Calu3 (cell line): ENCODE results near the gene ADGRA1. TPM values are rescaled to one million over a fixed set of nuclear protein-coding genes. Genes with fewer than 3 reads are reported as not detected.

Experiments used
- BruUV-seq: library from RNA; stranded (reverse); fragments of 400-500 nt; replicated peaks from 2 replicates; lab custom pipeline; 2021; lab: Mats Ljungman, UMichigan
- CTCF ChIA-PET: fragments of 300-600 bp; sonication (Branson Sonifier 250); formaldehyde crosslinking; loops from one replicate; lab custom pipeline; 2022; ENCODE audit warnings: antibody characterized with exemption; lab: Charles Lee
- DNase-seq: peaks from one replicate; pipeline ENCODE4 v3.0.0; 2022
- H3K27ac Mint-ChIP-seq: one replicate; pipeline ENCODE4 v1.8.0; 2022; ENCODE audit warnings: mixed read lengths; ENCODE audit not compliant: unreplicated experiment
- H3K27me3 Mint-ChIP-seq: one replicate; pipeline ENCODE4 v1.8.0; 2022; ENCODE audit warnings: mixed read lengths; ENCODE audit not compliant: unreplicated experiment
- H3K36me3 Mint-ChIP-seq: one replicate; pipeline ENCODE4 v1.8.0; 2022; ENCODE audit warnings: mild to moderate bottlenecking, moderate library complexity, mixed read lengths; ENCODE audit not compliant: insufficient read depth, unreplicated experiment
- H3K4me1 Mint-ChIP-seq: one replicate; pipeline ENCODE4 v1.8.0; 2022; ENCODE audit warnings: mild to moderate bottlenecking, low read depth, mixed read lengths; ENCODE audit not compliant: unreplicated experiment
- H3K4me3 Mint-ChIP-seq: one replicate; pipeline ENCODE4 v1.8.0; 2022; ENCODE audit warnings: mild to moderate bottlenecking, low read depth, moderate library complexity, mixed read lengths; ENCODE audit not compliant: unreplicated experiment
- H3K9me3 Mint-ChIP-seq: one replicate; pipeline ENCODE4 v1.8.0; 2022; ENCODE audit warnings: low read depth, mixed read lengths; ENCODE audit not compliant: unreplicated experiment
- intact Hi-C: fragments of 100-400 bp; cut with micrococcal nuclease; formaldehyde crosslinking; loops from one replicate; pipeline ENCODE4 v1.10.0; 2022; ENCODE audit not compliant: unreplicated experiment
- total RNA-seq: library from RNA; stranded (reverse); gene quantifications from 2 replicates; pipeline ENCODE4 v1.2.3, GENCODE V29; 2022
- TF ChIP-seq, protein P1 (sequence below): fragments of 200-600 bp; IDR thresholded peaks from one replicate; pipeline ENCODE4 v1.8.0; 2022; ENCODE audit warnings: antibody characterized with exemption; ENCODE audit not compliant: unreplicated experiment

ADGRA1 gene
- total RNA-seq, 1 experiment from 2014 or later: not detected

DNA sequence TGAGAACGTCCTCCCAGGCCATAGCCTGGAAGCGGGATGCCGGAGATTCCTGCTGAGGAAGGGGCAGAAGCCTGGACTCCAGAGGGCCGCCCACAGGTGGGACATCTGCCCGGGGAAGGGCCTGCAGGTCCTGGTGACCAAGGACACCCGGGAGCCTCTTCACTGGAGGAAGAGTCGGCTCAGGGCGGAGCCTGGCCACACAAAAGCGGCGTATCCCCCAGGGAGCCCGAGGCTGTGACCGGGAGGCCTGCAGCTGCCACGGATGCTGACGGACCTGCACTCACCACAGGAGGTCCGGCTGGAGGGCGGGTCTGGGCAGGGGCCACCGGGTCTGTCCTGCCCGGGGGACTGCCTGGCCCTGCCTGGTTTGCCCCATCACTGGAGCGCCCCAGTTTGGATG lies 15.5 kb upstream of the ADGRA1 start:
- Mint-ChIP-seq H3K4me1 (no peaks in the 10 kb centered on the region), H3K36me3 (no peaks in the 10 kb centered on the region), H3K27me3 (peaks cover 14% of the 10 kb centered on the region), H3K27ac (no peak overlapping the region), H3K9me3 (peaks cover 2% of the 10 kb centered on the region), H3K4me3 (no peak overlapping the region)
- CTCF ChIA-PET: no interaction called here
- no peak for DNase-seq
- TF ChIP-seq, protein P1, sequence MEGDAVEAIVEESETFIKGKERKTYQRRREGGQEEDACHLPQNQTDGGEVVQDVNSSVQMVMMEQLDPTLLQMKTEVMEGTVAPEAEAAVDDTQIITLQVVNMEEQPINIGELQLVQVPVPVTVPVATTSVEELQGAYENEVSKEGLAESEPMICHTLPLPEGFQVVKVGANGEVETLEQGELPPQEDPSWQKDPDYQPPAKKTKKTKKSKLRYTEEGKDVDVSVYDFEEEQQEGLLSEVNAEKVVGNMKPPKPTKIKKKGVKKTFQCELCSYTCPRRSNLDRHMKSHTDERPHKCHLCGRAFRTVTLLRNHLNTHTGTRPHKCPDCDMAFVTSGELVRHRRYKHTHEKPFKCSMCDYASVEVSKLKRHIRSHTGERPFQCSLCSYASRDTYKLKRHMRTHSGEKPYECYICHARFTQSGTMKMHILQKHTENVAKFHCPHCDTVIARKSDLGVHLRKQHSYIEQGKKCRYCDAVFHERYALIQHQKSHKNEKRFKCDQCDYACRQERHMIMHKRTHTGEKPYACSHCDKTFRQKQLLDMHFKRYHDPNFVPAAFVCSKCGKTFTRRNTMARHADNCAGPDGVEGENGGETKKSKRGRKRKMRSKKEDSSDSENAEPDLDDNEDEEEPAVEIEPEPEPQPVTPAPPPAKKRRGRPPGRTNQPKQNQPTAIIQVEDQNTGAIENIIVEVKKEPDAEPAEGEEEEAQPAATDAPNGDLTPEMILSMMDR: no peak
- no TSS peak for BruUV-seq
- intact Hi-C loops: no loop called here

DNA sequence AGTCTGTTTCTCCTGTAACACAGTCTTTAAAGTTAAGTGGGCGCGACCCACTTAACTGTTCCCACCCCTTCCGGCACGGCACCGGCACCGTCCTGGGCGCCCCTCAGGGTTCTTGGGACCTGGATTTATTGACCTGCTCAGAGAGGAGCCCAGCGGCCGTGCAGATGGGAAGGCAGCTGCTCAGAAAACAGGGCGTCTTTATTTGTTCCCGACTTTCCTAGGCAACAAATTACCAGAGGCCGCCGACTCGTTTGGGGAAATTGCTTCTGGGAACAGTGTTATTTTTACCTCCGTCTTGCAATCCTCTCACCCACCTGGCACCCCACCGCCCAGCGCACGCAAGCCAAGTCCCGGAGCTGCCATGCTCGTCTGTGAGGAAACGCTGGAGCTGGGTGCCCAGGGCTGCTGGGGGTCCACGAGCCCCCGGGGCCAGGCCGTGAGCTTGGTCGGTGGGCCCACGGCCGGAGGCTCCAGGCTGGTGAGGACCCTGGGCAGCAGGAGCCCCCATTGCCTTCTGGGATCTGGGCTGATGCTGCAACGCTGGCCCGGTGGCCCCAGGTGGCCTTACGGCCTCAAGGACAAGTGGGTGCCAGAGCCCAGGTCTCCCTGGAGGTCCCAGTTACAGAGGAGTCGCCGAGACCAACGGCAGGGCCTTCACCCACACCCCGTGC lies 14.9 kb upstream of the ADGRA1 start:
- Mint-ChIP-seq H3K4me1 (no peaks in the 10 kb centered on the region), H3K27ac (no peak overlapping the region), H3K27me3 (peaks cover 14% of the 10 kb centered on the region), H3K4me3 (no peak overlapping the region), H3K9me3 (peaks cover 2% of the 10 kb centered on the region), H3K36me3 (no peaks in the 10 kb centered on the region)
- no TSS peak for BruUV-seq
- TF ChIP-seq, protein P1: no peak
- DNase-seq: no peak
- CTCF ChIA-PET: no interaction called here
- intact Hi-C loops: no loop called here

DNA sequence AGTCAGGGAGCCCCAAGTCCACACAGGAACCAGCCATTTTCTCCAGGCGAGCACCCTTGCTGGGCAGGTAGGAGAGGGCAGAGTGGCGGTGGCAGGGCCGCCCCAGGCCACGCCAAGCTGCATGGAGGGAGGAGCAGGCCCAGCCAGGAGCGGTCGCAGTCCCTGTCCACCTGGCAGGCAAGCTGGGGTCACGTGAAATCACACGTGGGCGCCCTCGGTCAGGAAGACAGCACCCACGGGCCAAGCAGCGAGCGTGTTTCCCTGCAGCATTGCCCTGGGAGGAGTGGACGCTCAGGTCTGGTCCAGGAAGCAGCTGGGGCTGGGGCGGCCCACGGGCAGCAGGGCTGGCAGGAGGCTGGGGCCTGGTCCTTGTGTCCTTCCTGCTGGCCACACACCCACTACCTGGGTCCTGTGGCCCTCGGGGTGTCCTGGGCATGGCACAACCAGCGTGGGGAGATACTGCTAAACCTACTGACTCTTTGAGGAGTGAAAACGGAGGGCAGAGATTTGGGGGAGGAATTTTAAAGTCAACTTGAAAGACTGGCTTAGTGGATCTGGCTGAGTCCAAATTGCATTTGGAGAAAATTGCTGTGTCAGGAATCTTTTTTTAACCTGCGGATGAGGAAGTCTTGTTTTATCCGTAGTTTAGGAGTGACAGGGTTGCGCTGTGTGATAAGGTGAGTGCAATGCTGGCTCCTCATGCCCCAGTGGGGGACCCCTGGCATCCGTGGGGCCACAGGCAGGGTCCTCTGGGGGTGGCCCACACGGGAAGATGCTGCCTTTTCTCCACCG lies 12.2 kb upstream of the ADGRA1 start:
- Mint-ChIP-seq H3K36me3 (no peaks in the 10 kb centered on the region), H3K27ac (no peak overlapping the region), H3K4me3 (no peak overlapping the region), H3K4me1 (no peaks in the 10 kb centered on the region), H3K9me3 (peaks cover 2% of the 10 kb centered on the region), H3K27me3 (peaks cover 6% of the 10 kb centered on the region)
- no TSS peak for BruUV-seq
- TF ChIP-seq, protein P1: no peak
- intact Hi-C loops: no loop called here
- DNase-seq: no peak
- CTCF ChIA-PET: no interaction called here

DNA sequence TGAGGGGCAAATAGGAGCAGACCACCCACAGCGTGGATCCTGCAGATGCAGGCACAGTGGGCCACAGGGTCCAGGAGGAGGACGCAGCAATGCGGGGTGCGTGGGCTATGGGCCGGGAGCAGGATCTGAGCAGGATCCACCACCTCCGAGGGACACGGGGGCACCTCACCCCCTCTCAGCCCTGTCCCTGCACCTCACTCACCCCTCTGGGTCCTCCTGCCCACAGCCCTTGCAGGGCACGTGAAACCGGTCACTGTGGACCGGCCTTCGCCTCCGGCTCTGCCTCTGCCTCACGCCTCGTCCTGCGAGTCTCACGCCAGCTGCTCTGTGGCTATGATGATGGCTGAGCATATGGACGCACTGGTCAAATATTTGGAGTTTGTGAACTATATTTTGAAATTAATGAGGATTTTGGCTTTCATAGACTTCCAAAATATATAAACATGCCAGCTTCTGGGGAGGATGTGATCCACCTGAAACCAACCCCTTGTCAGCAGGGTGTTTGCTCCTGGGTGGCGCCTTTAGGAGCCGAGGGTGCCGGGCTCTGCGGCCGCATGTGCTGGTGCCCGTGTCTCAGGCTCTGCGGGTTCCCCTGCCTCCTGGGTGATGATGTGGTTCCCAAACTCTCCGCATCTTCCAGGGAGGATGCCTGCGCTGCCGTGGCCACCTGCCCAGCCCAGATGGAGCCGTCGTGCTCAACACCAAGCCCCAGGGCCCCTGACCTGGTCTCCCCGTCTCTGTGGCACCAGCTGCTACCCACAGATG lies 11.3 kb upstream of the ADGRA1 start:
- CTCF ChIA-PET: no interaction called here
- H3K4me1 Mint-ChIP-seq: no peaks in the 10 kb centered on the region
- H3K36me3 Mint-ChIP-seq: no peaks in the 10 kb centered on the region
- H3K27me3 Mint-ChIP-seq: no peaks in the 10 kb centered on the region
- no peak overlapping the region for H3K27ac Mint-ChIP-seq
- intact Hi-C loops: no loop called here
- H3K9me3 Mint-ChIP-seq: peaks cover 2% of the 10 kb centered on the region
- TF ChIP-seq, protein P1: no peak
- no peak overlapping the region for H3K4me3 Mint-ChIP-seq
- BruUV-seq: no TSS peak
- DNase-seq: no peak
